Pons (tissue), 1 donor: ENCODE data around the gene LRRC4C.

Source experiments
- DNase-seq: peaks from one replicate; pipeline ENCODE4 v3.0.0-alpha.2; 2016; ENCODE audit warnings: low spot score

LRRC4C gene

GRCh38 chr11:40360206-40360798, 1099.2 kb downstream of the LRRC4C start:
- no peak for DNase-seq

- no peak for DNase-seq
Measured at GRCh38 chr11:40354121-40354520, 1105.3 kb downstream of the LRRC4C start.

GRCh38 chr11:40340911-40341310, 1118.5 kb downstream of the LRRC4C start:
- no peak for DNase-seq

- DNase-seq = no peak
Measured at GRCh38 chr11:40338739-40339138, 1120.7 kb downstream of the LRRC4C start.

GRCh38 chr11:40338062-40338461, 1121.4 kb downstream of the LRRC4C start:
- no peak for DNase-seq

- no peak for DNase-seq
Measured at GRCh38 chr11:40337118-40337517, 1122.3 kb downstream of the LRRC4C start.

- peak; percentile 7 for DNase-seq
Measured at GRCh38 chr11:40328890-40329614, 1130.4 kb downstream of the LRRC4C start.

- DNase-seq = no peak
Measured at GRCh38 chr11:40323241-40323640, 1136.2 kb downstream of the LRRC4C start.

- DNase-seq = no peak
Measured at GRCh38 chr11:40321537-40321936, 1137.9 kb downstream of the LRRC4C start.

GRCh38 chr11:40316171-40316570, 1143.3 kb downstream of the LRRC4C start:
- no peak for DNase-seq

GRCh38 chr11:40315122-40315521, 1144.3 kb downstream of the LRRC4C start:
- no peak for DNase-seq

GRCh38 chr11:40314327-40314726, 1145.1 kb downstream of the LRRC4C start:
- DNase-seq = peak; percentile 16

GRCh38 chr11:40306938-40307548, 1152.4 kb downstream of the LRRC4C start:
- DNase-seq = peak; percentile 43

GRCh38 chr11:40302669-40303068, 1156.8 kb downstream of the LRRC4C start:
- DNase-seq = no peak

GRCh38 chr11:40295466-40295865, 1164.0 kb downstream of the LRRC4C start:
- DNase-seq = no peak

GRCh38 chr11:40294741-40295140, 1164.7 kb downstream of the LRRC4C start:
- DNase-seq = no peak

- DNase-seq = no peak
Measured at GRCh38 chr11:40294349-40294735, 1165.1 kb downstream of the LRRC4C start.

- DNase-seq = peak; percentile 99
Measured at GRCh38 chr11:40293655-40294348, 1165.7 kb downstream of the LRRC4C start.

- DNase-seq = peak; percentile 55
Measured at GRCh38 chr11:40292721-40293508, 1166.5 kb downstream of the LRRC4C start.

- peak; percentile 73 for DNase-seq
Measured at GRCh38 chr11:40291741-40292140, 1167.7 kb downstream of the LRRC4C start.

GRCh38 chr11:40291329-40291728, 1168.1 kb downstream of the LRRC4C start:
- DNase-seq = peak; percentile 85

GRCh38 chr11:40290171-40290631, 1169.3 kb downstream of the LRRC4C start:
- DNase-seq = peak; percentile 62
